ENCODE results near the gene LHX5. TPM values are rescaled to one million over a fixed set of nuclear protein-coding genes. Genes with fewer than 3 reads are reported as not detected.

Gene LHX5
- total RNA-seq, 1 donor from 2014 or later = 3.1 TPM

- DNase-seq = no peak
- Mint-ChIP-seq H3K36me3 (ENCODE audit: unreplicated experiment) (no peaks in the 10 kb centered on the region), H3K4me1 (ENCODE audit: low read depth, unreplicated experiment) (peaks cover 2% of the 10 kb centered on the region), H3K27me3 (ENCODE audit: unreplicated experiment) (peaks cover 9% of the 10 kb centered on the region), H3K9me3 (ENCODE audit: unreplicated experiment) (peaks cover 8% of the 10 kb centered on the region), H3K4me3 (ENCODE audit: unreplicated experiment) (no peak overlapping the region), H3K27ac (ENCODE audit: unreplicated experiment) (no peak overlapping the region)
- TF ChIP-seq CTCF (IDR thresholded peaks at IDR 0.05; ENCODE audit: partially characterized antibody, unreplicated experiment) = no peak
Observed at GRCh38 chr12:113416091-113416754, 55.4 kb downstream of the LHX5 start.

GRCh38 chr12:113414519-113415038 is 57.1 kb downstream of the LHX5 start:
- Mint-ChIP-seq H3K4me1 (ENCODE audit: low read depth, unreplicated experiment) (peaks cover 2% of the 10 kb centered on the region), H3K4me3 (ENCODE audit: unreplicated experiment) (no peak overlapping the region), H3K27ac (ENCODE audit: unreplicated experiment) (no peak overlapping the region), H3K36me3 (ENCODE audit: unreplicated experiment) (no peaks in the 10 kb centered on the region), H3K9me3 (ENCODE audit: unreplicated experiment) (peaks cover 8% of the 10 kb centered on the region), H3K27me3 (ENCODE audit: unreplicated experiment) (peaks cover 6% of the 10 kb centered on the region)
- no peak for DNase-seq
- TF ChIP-seq CTCF (IDR thresholded peaks at IDR 0.05; ENCODE audit: partially characterized antibody, unreplicated experiment) = no peak

- peak; percentile 64 for DNase-seq
- Mint-ChIP-seq H3K4me3 (ENCODE audit: unreplicated experiment) (no peak overlapping the region), H3K36me3 (ENCODE audit: unreplicated experiment) (no peaks in the 10 kb centered on the region), H3K27me3 (ENCODE audit: unreplicated experiment) (peaks cover 6% of the 10 kb centered on the region), H3K4me1 (ENCODE audit: low read depth, unreplicated experiment) (peaks cover 2% of the 10 kb centered on the region), H3K9me3 (ENCODE audit: unreplicated experiment) (peaks cover 8% of the 10 kb centered on the region), H3K27ac (ENCODE audit: unreplicated experiment) (no peak overlapping the region)
- no peak for TF ChIP-seq CTCF (IDR thresholded peaks at IDR 0.05; ENCODE audit: partially characterized antibody, unreplicated experiment)
Observed at GRCh38 chr12:113413488-113413939, 58.2 kb downstream of the LHX5 start.

Other genes with a start within 250 kb of the LHX5 start
- 27.9 TPM for gene SLC8B1, start 136.8 kb downstream of the LHX5 start, total RNA-seq (ENCODE audit: unreplicated experiment)
- gene PLBD2, start 113.3 kb downstream of the LHX5 start, total RNA-seq (ENCODE audit: unreplicated experiment) = 85.7 TPM
- not detected for gene SDS, start 68.0 kb downstream of the LHX5 start, total RNA-seq (ENCODE audit: unreplicated experiment)
- 0.74 TPM for gene SDSL, start 49.5 kb downstream of the LHX5 start, total RNA-seq (ENCODE audit: unreplicated experiment)

Measured in glutamatergic neuron (in vitro differentiated cells).